ENCODE data around the gene GRID1.

The GRID1 gene

DNA sequence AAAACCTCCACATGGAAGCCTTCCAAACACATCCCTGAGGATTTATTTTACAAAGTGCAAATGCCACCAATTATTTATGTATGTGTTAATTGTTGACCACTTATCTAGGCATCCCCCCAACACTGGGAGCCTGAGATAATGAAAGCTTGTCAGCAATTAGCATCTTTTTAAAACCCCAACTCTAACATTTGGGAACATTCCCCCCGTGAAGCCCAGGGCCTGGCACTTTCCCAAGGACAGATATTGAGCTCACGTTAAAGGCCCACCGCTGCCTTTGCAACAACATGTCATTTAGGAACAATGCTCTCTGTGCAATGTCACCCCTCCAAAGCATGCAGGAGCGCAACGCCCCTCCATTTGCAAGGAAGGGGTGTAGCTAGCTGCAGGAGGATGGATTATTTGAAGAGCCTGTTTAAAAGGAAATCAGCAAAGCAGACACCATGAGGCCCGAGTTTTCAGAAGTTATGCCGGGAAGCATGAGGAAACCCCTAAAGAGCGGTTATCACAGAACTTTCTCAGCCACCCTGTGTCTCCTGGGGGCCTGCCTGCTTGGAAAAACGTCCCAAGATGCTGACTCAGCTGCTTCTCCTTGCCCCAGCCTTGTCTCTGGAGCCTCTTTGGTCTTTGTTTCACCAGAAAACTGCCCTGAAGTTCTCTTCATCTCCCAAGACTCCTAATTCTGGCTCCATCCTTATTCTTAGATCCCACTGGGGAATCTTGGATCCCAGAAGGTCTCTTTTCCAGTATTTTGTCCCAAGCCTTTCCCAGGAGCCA lies 444.1 kb downstream of the GRID1 start:
- no peak for DNase-seq (ENCODE audit: low spot score)

DNA sequence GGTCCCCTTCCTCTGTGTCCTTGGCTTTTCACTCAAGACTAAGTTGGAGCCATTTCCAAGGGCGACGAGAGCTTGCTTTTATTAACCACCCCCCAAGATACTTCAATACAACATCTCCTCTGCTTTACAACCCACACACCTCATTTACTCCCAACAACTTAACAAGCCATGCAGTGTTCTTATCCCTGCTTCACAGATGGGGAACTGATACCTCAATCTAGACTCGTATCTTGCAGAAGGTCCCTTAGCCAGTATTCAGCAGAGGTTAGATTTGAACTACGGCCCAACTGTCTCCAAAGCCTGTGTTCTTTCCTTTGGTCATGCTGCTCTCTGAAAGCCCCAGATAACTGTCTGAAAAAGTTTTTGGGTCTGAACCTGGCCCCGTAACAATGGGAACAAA lies 444.8 kb downstream of the GRID1 start:
- DNase-seq (ENCODE audit: low spot score): no peak

GRCh38 chr10:85920311-85920710 lies 446.3 kb downstream of the GRID1 start:
- DNase-seq (ENCODE audit: low spot score): no peak

DNA sequence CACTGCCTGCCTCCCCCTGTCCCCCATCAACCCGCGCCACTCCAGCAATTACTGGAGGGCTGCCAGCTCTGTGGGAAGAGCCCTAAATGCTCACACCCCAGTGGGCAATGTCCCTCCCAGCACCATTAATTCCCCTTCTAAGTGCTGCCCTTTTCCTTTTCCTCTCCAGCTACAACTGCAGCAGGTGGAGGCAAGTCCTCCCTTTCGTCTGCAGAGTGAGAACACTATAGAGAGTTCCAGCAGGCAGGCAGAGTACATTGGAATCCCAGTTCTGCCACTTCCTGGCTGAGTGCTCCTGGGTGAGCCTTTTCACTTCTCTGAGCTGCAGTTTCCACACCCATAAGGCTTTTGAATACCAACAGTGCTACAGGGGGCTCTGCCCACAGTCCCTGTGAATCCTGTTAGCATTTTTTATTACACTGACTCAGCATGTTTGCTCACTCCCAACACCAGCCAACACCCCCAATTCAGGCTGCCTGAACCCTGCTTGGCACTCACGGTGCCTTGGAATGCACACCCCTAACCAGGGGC lies 447.0 kb downstream of the GRID1 start:
- no peak for DNase-seq (ENCODE audit: low spot score)

DNA sequence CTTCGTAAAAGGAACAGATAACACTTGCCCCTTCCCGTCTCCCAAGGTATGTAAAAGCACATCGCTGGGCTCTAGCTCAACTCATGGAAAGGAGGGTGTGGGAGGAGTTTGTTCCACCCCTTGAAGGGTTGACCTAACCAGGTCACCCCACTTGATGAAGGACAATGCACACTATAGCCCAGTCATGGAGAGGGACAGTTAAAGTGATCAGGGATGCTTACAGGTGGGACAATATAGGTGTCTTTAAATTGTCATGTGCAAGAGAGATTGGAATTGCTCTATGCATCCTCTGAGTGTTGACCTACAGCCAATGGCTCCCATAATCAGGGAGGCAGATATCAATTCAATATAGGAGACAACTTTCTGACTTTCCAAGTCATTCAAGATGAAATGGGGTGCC lies 448.2 kb downstream of the GRID1 start:
- DNase-seq (ENCODE audit: low spot score): no peak

DNA sequence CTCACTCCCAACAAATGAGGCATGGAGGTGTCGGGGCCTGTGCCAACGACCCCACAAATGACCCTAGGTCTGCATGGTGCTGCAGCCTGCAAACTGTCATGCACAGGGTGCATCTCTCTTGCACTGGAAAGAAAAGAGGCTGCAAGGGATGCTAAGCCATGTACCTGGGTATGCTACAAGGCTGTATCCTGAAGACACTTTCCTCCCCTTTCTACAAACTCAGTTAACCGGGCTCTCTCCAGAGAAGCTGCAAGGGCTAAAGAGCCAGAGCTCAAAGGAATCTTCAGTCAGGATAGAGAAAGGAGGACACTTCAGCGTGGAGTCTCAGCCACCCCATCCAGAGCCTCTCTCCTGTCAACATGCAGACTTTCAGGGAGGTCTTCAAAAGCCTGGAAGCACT lies 449.0 kb downstream of the GRID1 start:
- DNase-seq (ENCODE audit: low spot score): no peak

DNA sequence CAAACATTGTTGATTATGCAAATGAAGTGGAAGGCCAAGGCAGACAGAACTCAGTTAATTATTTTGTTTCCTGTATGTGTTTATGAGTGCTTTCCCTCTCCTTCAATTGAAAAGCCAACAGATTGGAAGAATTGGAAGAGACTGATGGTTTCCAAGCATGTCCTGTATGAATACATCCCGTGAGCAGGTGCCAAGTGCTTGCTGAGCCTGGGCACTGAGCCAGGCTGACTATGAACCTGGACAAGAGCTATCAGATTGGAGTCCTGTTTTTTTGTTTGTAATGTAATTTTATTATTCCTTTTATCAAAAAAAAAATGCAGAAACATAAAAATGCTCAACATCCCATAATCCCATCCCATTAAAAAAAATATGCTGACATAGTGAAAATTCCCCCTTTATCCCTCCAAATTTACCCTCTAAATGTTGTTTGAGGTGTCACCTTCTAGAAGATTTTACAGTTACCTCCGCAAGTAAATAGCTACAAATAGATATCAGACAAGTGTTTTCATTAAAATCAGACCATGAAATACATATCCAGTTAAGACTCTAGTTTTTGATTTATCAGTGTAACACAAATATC lies 449.5 kb downstream of the GRID1 start:
- DNase-seq (ENCODE audit: low spot score): no peak

DNA sequence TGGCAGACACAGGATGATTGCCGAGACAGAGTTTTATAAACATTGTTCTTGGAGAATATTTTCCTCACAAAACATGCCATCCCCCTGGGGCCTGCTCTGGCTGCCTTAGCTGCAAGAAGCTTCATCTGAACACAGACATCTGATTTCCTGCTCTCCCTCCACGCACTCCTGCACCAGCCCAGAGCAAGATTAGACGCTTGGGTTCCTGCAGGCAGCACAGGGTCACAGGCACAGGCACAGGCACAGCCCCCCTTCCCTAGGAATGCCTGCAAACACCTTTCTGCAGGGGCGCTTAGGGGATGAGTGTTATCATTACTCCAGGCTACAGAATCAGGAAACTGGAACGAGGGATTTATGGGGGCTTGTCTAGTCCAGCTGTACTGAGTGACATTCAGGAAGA lies 450.3 kb downstream of the GRID1 start:
- DNase-seq (ENCODE audit: low spot score): no peak

GRCh38 chr10:85915245-85915846 lies 451.2 kb downstream of the GRID1 start:
- no peak for DNase-seq (ENCODE audit: low spot score)

GRCh38 chr10:85914720-85915119 lies 451.9 kb downstream of the GRID1 start:
- no peak for DNase-seq (ENCODE audit: low spot score)

DNA sequence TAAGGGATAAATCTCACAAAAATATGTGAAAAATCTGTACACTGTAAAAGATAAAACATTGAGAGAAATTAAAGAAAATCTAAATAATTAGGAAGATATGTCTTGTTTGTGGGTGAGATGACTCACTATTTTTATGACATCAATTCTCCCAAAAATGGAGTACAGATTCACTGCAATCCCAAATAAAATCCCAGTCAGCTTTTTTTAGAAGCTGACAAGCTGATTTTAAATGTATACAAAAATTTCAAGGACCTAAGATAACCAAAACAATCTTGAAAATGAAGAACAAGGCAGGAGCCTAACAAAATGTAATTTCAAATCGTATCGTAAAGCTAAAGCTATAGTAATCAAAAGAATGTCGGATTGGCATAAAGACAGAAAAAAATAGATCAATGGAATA lies 458.1 kb downstream of the GRID1 start:
- no peak for DNase-seq (ENCODE audit: low spot score)

DNA sequence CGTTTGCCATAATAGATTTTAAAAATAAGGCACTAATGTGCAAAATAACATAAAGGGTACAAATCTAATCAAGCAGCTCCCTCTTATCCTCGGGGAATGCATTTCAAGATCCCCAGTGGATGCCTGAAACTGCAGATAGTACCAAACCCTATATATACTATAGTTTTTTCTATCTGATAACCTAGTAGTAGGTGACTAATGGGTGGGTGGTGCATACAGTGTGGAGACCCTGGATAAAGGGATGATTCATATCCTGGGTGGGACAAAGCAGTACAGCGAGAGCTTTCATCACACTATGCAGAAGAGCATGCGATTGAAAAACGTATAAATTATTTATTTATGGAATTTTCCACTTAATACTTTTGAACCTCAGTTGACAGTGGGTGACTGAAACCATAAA lies 464.5 kb downstream of the GRID1 start:
- no peak for DNase-seq (ENCODE audit: low spot score)

- DNase-seq (ENCODE audit: low spot score): no peak
Measured at GRCh38 chr10:85901599-85901998, 465.0 kb downstream of the GRID1 start.

DNA sequence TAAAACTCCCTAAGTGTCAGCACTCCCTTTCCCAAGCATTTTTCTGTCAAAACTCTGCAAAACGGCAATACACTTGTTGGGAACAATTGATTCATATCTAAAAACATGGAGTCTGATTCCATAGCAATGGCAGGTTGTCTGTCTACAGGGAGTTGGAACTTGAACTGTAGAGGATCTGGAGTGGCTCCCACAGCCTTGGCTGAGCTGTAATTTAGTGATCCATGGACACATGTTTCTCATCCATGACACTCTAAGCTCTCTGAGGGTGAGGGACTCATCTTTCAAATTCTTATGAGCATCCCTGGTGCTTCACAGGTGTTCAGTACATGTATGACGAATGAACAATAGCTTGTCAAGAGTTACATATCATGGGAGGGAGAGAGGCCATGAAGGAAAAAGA lies 466.1 kb downstream of the GRID1 start:
- DNase-seq (ENCODE audit: low spot score): no peak

DNA sequence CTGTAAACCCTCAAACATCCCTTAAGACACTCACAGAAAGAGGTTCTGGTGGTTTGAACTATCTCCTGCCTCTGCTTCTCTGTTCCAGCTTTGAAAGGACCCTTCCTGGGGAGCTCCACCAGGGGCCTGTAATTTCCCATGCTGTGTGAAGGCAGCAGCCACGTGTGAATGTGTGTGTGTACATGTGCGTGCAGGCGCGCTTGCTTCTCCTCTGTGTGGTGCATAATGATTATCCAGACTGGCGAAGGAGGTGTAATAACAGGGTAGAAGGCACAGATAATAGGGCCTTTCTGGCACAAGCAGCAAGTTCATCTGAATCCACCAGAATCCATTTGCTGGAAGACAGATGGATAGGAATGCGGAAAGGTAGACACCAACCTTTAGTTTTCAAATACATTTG lies 466.5 kb downstream of the GRID1 start:
- DNase-seq (ENCODE audit: low spot score): no peak

GRCh38 chr10:85891472-85891871 lies 475.1 kb downstream of the GRID1 start:
- no peak for DNase-seq (ENCODE audit: low spot score)

- DNase-seq (ENCODE audit: low spot score): no peak
Measured at GRCh38 chr10:85888559-85888958, 478.0 kb downstream of the GRID1 start.

DNA sequence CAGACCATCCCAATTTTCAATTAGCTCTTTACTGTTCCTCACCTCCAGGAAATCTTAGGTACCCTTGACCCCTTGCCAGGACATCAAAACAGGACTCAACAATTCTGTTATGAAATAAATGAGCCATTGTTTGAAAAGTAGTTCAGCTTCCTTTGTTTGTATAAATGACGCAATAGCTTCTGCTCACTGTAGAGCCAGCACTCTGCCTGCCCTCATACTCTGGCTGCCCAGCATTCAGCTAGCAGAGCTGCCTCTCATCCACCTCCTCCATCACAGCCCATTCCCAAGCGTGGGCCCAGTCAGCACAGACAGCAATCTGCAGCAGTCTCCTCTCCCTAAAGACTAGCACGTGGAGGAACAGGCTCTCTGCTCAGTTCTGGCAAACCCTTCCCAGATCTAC lies 478.6 kb downstream of the GRID1 start:
- no peak for DNase-seq (ENCODE audit: low spot score)

DNA sequence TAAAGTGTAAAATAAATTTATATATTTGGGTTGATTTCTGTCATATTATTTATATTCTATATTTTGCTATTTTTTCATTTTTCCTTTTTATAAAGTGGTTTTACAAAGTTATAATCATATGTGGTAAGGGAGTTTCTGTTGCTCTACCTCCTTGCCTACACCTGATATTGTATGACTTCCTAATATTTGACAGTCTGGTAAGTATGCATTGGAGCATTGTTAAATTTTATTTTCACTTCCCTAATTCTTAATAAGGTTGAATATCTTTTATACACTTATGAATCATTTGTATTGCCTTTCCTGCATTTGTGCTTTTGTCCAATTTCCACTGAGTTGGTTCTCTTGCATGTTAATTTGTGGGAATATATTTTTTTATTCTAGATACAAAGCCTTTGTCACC lies 492.4 kb downstream of the GRID1 start:
- no peak for DNase-seq (ENCODE audit: low spot score)

DNA sequence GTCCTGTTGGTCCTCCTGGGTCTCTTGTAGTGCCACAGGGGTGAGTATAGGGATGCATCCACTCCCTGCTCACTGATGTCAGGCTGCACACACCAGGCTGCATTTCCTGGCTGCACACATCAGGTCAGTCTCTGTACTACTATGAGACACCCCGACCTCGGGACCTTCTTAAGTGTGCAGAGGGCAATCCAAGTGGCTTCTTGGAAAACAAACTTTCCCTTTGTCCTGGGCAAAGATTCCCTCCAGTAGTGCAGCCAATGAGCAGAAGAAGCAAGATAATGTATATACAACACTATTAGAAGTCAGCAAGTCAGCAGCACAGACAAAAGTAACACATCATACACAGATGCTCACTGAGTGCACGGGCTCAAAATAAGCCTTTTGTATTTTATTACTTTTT lies 493.5 kb downstream of the GRID1 start:
- no peak for DNase-seq (ENCODE audit: low spot score)

DNA sequence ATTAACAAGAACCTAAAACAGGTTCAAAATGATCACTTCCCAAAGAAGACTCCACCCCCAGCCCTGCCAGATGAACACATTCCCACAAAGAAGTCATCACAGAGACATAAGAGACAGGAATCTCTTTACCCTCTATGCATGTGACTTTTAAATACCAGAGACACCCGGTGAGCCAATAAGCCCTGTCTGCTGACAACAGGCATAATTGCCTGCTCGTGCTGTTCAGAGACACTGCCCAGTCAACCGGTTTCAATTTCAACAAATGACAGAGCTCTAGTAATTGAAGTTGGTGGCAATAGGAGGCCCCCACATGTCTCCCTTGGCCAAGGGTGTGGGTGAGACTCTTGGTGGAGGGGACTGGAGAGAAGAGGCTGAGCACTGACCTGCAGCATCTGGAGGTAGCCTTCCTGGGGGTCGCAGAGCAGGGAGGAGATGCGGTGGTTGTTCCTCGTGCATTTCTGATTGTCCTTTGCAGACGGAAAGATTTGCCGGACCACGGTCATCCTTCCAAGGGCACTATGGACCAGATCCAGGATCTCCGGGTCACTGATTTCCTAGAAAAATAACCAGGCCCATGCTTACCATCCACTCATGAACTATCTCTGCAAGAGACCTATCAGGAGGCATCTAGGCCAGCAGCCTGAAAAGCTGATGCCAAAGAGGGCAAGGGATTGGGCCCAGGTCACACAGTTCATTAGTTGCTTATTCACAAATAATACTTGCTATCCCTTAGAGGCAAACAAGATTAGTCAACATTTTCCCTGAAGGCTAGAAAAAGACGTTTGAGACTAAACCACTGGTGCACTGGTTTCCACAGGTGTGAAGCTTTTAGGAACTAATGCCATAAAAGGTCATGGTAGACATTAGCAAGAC lies 497.7 kb downstream of the GRID1 start:
- DNase-seq (ENCODE audit: low spot score): no peak

GRCh38 chr10:85864868-85865526 lies 501.6 kb downstream of the GRID1 start:
- no peak for DNase-seq (ENCODE audit: low spot score)

Data from HuH-7.5 (cell line).